NB4 (cell line): Measurements from ENCODE around the gene CD300LB.

Experiments
- MYC ChIP-seq: IDR thresholded peaks from 2 replicates; pipeline ENCODE4 v1.6.1; 2011; ENCODE audit warnings: low read depth, low read length
- TF ChIP-seq, protein P1 (sequence below): IDR thresholded peaks from one replicate; pipeline ENCODE4 v1.5.1; 2012; ENCODE audit warnings: low read depth, low read length

DNA sequence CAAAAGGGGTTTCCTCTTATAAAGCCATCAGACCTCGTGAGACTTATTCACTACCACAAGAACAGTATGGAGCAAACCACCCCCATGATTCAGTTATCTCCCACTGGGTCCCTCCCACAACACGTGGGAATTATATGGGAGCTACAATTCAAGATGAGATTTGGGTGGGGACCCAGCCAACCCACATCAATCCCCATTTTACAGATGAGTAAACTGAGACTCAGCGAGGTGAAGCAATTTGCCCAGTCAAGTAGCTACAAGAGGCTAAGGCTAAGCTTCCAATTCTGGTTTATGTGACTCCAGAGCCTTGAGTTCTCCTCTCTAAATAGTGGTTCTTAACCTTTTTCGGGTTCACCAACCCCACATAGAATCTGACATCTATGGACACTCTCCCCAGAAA lies 56.1 kb downstream of the CD300LB start:
- TF ChIP-seq MYC = no peak
- TF ChIP-seq, protein P1, sequence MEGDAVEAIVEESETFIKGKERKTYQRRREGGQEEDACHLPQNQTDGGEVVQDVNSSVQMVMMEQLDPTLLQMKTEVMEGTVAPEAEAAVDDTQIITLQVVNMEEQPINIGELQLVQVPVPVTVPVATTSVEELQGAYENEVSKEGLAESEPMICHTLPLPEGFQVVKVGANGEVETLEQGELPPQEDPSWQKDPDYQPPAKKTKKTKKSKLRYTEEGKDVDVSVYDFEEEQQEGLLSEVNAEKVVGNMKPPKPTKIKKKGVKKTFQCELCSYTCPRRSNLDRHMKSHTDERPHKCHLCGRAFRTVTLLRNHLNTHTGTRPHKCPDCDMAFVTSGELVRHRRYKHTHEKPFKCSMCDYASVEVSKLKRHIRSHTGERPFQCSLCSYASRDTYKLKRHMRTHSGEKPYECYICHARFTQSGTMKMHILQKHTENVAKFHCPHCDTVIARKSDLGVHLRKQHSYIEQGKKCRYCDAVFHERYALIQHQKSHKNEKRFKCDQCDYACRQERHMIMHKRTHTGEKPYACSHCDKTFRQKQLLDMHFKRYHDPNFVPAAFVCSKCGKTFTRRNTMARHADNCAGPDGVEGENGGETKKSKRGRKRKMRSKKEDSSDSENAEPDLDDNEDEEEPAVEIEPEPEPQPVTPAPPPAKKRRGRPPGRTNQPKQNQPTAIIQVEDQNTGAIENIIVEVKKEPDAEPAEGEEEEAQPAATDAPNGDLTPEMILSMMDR = no peak
